ENCODE results near the gene CLRN3.

GRCh38 chr10:127883516-127883915, 9.2 kb downstream of the CLRN3 start:
- TF ChIP-seq CTCF (conservative IDR thresholded peaks at IDR 0.05 in 1 of 2, IDR thresholded peaks at IDR 0.05 in 1 of 2; ENCODE audit: low read depth in 1 of 2, low read length in 2 of 2): no peak
- no peak for TF ChIP-seq EZH2 (IDR thresholded peaks at IDR 0.05; ENCODE audit: low read length, missing control alignments)
